IMR-90 (cell line): ENCODE results near the gene CD69. TPM values are rescaled to one million over a fixed set of nuclear protein-coding genes. Genes with fewer than 3 reads are reported as not detected.

Source experiments
- ATAC-seq: fragments of 200-7000 bp; cut with Tn5 transposase; 2 replicates; pipeline ENCODE4 v1.9.1; 2020; ENCODE audit warnings: low read depth, mild to moderate bottlenecking, moderate library complexity
- BruUV-seq: library from RNA; stranded (reverse); fragments of 400-500 nt; replicated peaks from 2 replicates; lab custom pipeline; 2021; lab: Mats Ljungman, UMichigan
- CTCF ChIA-PET: fragments of 300-600 bp; formaldehyde crosslinking; extraction: SDS; loops from one replicate; lab custom pipeline; 2021; ENCODE audit warnings: antibody characterized with exemption; lab: Yijun Ruan, JAX
- POLR2A ChIA-PET: fragments of 300-600 bp; sonication (Branson Sonifier 250); formaldehyde crosslinking; loops from one replicate; lab custom pipeline; 2022; ENCODE audit warnings: antibody characterized with exemption; ENCODE audit not compliant: unreplicated experiment; lab: Charles Lee
- DNase-seq: peaks from one replicate; pipeline ENCODE4 v3.0.0; 2013
- H2AFZ ChIP-seq: replicated peaks from 2 replicates; pipeline ENCODE3; 2013; ENCODE audit warnings: low read length, mild to moderate bottlenecking; ENCODE audit not compliant: poor library complexity
- H2AK5ac ChIP-seq: 2 replicates; pipeline ENCODE4 v1.6.1; 2013; ENCODE audit warnings: low read depth, low read length, inconsistent platforms
- H2AK9ac ChIP-seq: replicated peaks from 2 replicates; pipeline ENCODE3; 2013; ENCODE audit warnings: mild to moderate bottlenecking, low read depth, low read length, moderate library complexity; ENCODE audit not compliant: poor library complexity
- H2BK120ac ChIP-seq: 2 replicates; pipeline ENCODE4 v1.6.1; 2013; ENCODE audit warnings: low read depth, low read length, inconsistent platforms
- H2BK15ac ChIP-seq: 3 replicates; pipeline ENCODE4 v1.6.1; 2013; ENCODE audit warnings: low read depth, low read length, inconsistent platforms
- H2BK20ac ChIP-seq: 2 replicates; pipeline ENCODE4 v1.6.1; 2013; ENCODE audit warnings: low read depth, mild to moderate bottlenecking, inconsistent platforms, low read length, moderate library complexity
- H2BK5ac ChIP-seq: 2 replicates; pipeline ENCODE4 v1.6.1; 2013; ENCODE audit warnings: mild to moderate bottlenecking, low read depth, low read length, inconsistent platforms; ENCODE audit not compliant: poor library complexity, severe bottlenecking
- H3K14ac ChIP-seq: replicated peaks from 2 replicates; pipeline ENCODE4 v1.6.1; 2013; ENCODE audit warnings: low read depth, low read length, inconsistent platforms
- H3K18ac ChIP-seq: 2 replicates; pipeline ENCODE4 v1.6.1; 2013; ENCODE audit warnings: low read depth, low read length, control low read depth
- H3K23ac ChIP-seq: 2 replicates; pipeline ENCODE4 v1.6.1; 2013; ENCODE audit warnings: low read depth, low read length, inconsistent platforms
- H3K27ac ChIP-seq: 2 replicates; pipeline ENCODE4 v1.5.1; 2013; ENCODE audit warnings: mild to moderate bottlenecking, control low read depth, low read length; ENCODE audit not compliant: insufficient read depth
- H3K27me3 ChIP-seq: 2 replicates; pipeline ENCODE4 v1.6.1; 2013; ENCODE audit warnings: low read length; ENCODE audit not compliant: control insufficient read depth, insufficient read depth
- H3K36me3 ChIP-seq: 2 replicates; pipeline ENCODE4 v1.6.1; 2013; ENCODE audit warnings: low read length, mixed read lengths; ENCODE audit not compliant: control insufficient read depth, insufficient read depth
- H3K4ac ChIP-seq: 2 replicates; pipeline ENCODE4 v1.6.1; 2013; ENCODE audit warnings: low read depth, low read length, inconsistent platforms
- H3K4me1 ChIP-seq: 2 replicates; pipeline ENCODE4 v1.6.1; 2013; ENCODE audit warnings: low read length, mixed read lengths; ENCODE audit not compliant: control insufficient read depth, insufficient read depth
- H3K4me2 ChIP-seq: 2 replicates; pipeline ENCODE4 v1.6.1; 2013; ENCODE audit warnings: low read depth, mild to moderate bottlenecking, control low read depth, low read length, moderate library complexity
- H3K4me3 ChIP-seq: 2 replicates; pipeline ENCODE4 v1.5.1; 2013; ENCODE audit warnings: low read depth, mild to moderate bottlenecking, control low read depth, low read length, moderate library complexity; ENCODE audit not compliant: insufficient read depth
- H3K56ac ChIP-seq: 2 replicates; pipeline ENCODE4 v1.6.1; 2013; ENCODE audit warnings: low read length, inconsistent platforms; ENCODE audit not compliant: insufficient read depth; ENCODE audit errors: extremely low read depth
- H3K79me1 ChIP-seq, 2 experiments: 2 replicates each; pipeline ENCODE4 v1.6.1; 2013; ENCODE audit warnings: low read length in 2 of 2, inconsistent platforms in 1 of 2, low read depth in 1 of 2
- H3K9ac ChIP-seq: 2 replicates; pipeline ENCODE4 v1.6.1; 2013; ENCODE audit warnings: low read depth, low read length, control low read depth
- H3K9me1 ChIP-seq: 2 replicates; pipeline ENCODE4 v1.6.1; 2013; ENCODE audit warnings: low read length, inconsistent platforms; ENCODE audit not compliant: insufficient read depth
- H3K9me3 ChIP-seq: 2 replicates; pipeline ENCODE4 v1.6.1; 2013; ENCODE audit warnings: low read length; ENCODE audit not compliant: control insufficient read depth, insufficient read depth
- H4K20me1 ChIP-seq: 2 replicates; pipeline ENCODE4 v1.6.1; 2013; ENCODE audit warnings: low read length, inconsistent platforms; ENCODE audit not compliant: insufficient read depth
- H4K5ac ChIP-seq: 2 replicates; pipeline ENCODE4 v1.6.1; 2013; ENCODE audit warnings: mild to moderate bottlenecking, low read depth, low read length, control low read depth
- H4K8ac ChIP-seq, 2 experiments: 2 replicates each; pipeline ENCODE4 v1.6.1; 2013; ENCODE audit warnings: low read depth in 2 of 2, low read length in 2 of 2, control low read depth in 1 of 2, inconsistent platforms in 1 of 2
- H4K91ac ChIP-seq: 2 replicates; pipeline ENCODE4 v1.6.1; 2013; ENCODE audit warnings: low read depth, low read length, inconsistent platforms; ENCODE audit not compliant: insufficient read depth
- BHLHE40 ChIP-seq: fragments of 150-350 bp; IDR thresholded peaks from 2 replicates; pipeline ENCODE4 v1.6.1; 2016; ENCODE audit warnings: mild to moderate bottlenecking, low read depth, low read length
- CEBPB ChIP-seq: IDR thresholded peaks from 2 replicates; pipeline ENCODE4 v1.6.1; 2012; ENCODE audit warnings: low read depth, low read length, improper control_type of control experiment
- CHD1 ChIP-seq: IDR thresholded peaks from 2 replicates; pipeline ENCODE4 v1.6.1; 2012; ENCODE audit warnings: low read depth, low read length, improper control_type of control experiment
- FOS ChIP-seq: fragments of 150-350 bp; IDR thresholded peaks from 2 replicates; pipeline ENCODE4 v1.6.1; 2016; ENCODE audit warnings: low read depth, low read length
- MAFK ChIP-seq: IDR thresholded peaks from 2 replicates; pipeline ENCODE4 v1.6.1; 2012; ENCODE audit warnings: low read depth, low read length, improper control_type of control experiment
- MAZ ChIP-seq: IDR thresholded peaks from 2 replicates; pipeline ENCODE4 v1.6.1; 2012; ENCODE audit warnings: low read depth, mild to moderate bottlenecking, low read length, improper control_type of control experiment, moderate library complexity, borderline replicate concordance
- MXI1 ChIP-seq: IDR thresholded peaks from 2 replicates; pipeline ENCODE4 v1.6.1; 2012; ENCODE audit warnings: low read depth, mild to moderate bottlenecking, low read length, moderate library complexity, borderline replicate concordance
- NFE2L2 ChIP-seq: fragments of 150-350 bp; IDR thresholded peaks from 2 replicates; pipeline ENCODE4 v1.6.1; 2016; ENCODE audit warnings: low read depth, mild to moderate bottlenecking, low read length
- POLR2A ChIP-seq: IDR thresholded peaks from 2 replicates; pipeline ENCODE4 v1.6.1; 2012; ENCODE audit warnings: mild to moderate bottlenecking, low read depth, low read length
- RAD21 ChIP-seq: IDR thresholded peaks from 2 replicates; pipeline ENCODE4 v1.6.1; 2012; ENCODE audit warnings: low read length, improper control_type of control experiment
- RCOR1 ChIP-seq: IDR thresholded peaks from 2 replicates; pipeline ENCODE4 v1.6.1; 2012; ENCODE audit warnings: mild to moderate bottlenecking, low read length, improper control_type of control experiment; ENCODE audit not compliant: insufficient replicate concordance
- RFX5 ChIP-seq: IDR thresholded peaks from 2 replicates; pipeline ENCODE4 v1.8.0; 2012; ENCODE audit warnings: low read depth, mild to moderate bottlenecking, low read length, moderate library complexity
- SMC3 ChIP-seq: fragments of 150-350 bp; IDR thresholded peaks from 2 replicates; pipeline ENCODE4 v1.6.1; 2016; ENCODE audit warnings: low read depth, mild to moderate bottlenecking, antibody characterized with exemption, low read length, moderate library complexity
- WGBS, 2 experiments: methylation state at CpG; one replicate each; pipeline versions ENCODE4 v1.1.5 to v1.1.7; 2013; ENCODE audit warnings: missing lambda C conversion rate in 2 of 2; ENCODE audit not compliant: insufficient read length in 1 of 2; ENCODE audit errors: extremely low coverage in 2 of 2; 5-methylcytosine and 5-hydroxymethylcytosine counted together
- dilution Hi-C: fragments of 300-500 bp; cut with HindIII; formaldehyde crosslinking; loops from one replicate; pipeline ENCODE4 v1.14.3; 2018; ENCODE audit warnings: low sequenced_read_pairs; ENCODE audit not compliant: unreplicated experiment
- in situ Hi-C: fragments of 300-500 bp; cut with MboI; formaldehyde crosslinking; loops from 3 replicates; pipeline ENCODE4 v1.14.3; 2019; ENCODE audit warnings: low sequenced_read_pairs, inconsistent platforms, mixed read lengths
- intact Hi-C: fragments of 100-400 bp; cut with micrococcal nuclease; formaldehyde crosslinking; loops from 2 replicates; pipeline ENCODE4 v1.10.0; 2022
- polyA plus RNA-seq, 3 experiments: library from polyadenylated mRNA; depleted of rRNA; stranded (reverse); fragments of >200 nt; gene quantifications; 2 replicates each; pipeline ENCODE4 v1.2.3, GENCODE V29; 2012; ENCODE audit warnings: low replicate concordance in 1 of 3
- total RNA-seq: library from RNA; depleted of rRNA; stranded (reverse); fragments of >200 nt; gene quantifications from 2 replicates; pipeline ENCODE4 v1.2.3, GENCODE V29; 2012
- TF ChIP-seq, protein P1 (sequence below): fragments of 150-350 bp; IDR thresholded peaks from 2 replicates; pipeline ENCODE4 v1.6.1; 2017; ENCODE audit warnings: mild to moderate bottlenecking, antibody characterized with exemption, low read length, low read depth
- TF ChIP-seq, protein P2 (sequence below): conservative IDR thresholded peaks from 2 replicates; pipeline ENCODE4 v1.5.1; 2012; ENCODE audit warnings: mild to moderate bottlenecking, low read depth, low read length, improper control_type of control experiment
- TF ChIP-seq, protein P3 (sequence below): fragments of 150-350 bp; IDR thresholded peaks from 2 replicates; pipeline ENCODE4 v1.6.1; 2016; ENCODE audit warnings: low read depth, mild to moderate bottlenecking, low read length, moderate library complexity, borderline replicate concordance

CD69 gene
- total and polyA plus RNA-seq, 2 of the 4 experiments (the other 2 are of a cell fraction), result not detected

DNA sequence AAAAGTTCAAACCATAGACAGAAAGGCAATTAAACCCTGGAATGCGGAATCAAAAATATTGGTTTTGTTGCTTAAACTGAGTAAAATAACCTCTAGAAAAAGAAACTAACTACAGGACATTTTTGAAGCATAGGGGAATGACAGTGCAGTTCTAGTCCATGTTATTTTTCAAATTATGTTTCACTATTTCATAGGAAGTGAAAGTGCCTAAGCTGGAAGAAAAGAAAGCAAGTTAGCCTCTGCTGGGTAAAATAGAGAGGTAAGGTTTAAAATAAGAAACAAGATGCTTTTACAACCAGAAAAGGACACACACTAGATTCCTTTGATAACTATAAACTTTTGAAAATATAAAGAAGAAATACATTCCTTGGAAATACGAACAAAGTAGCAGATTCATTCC, 28.9 kb downstream of the CD69 start:
- H3K27me3 ChIP-seq, result no peaks in the 10 kb centered on the region; the same call in none of the 2 replicates
- no peak overlapping the region for H2BK15ac ChIP-seq
- H2AK5ac ChIP-seq, result no peak overlapping the region
- no peak overlapping the region for H3K56ac ChIP-seq
- no peak overlapping the region for H2AFZ ChIP-seq
- POLR2A ChIA-PET, result no interaction called here
- no peak overlapping the region for H3K14ac ChIP-seq
- no TSS peak for BruUV-seq
- no peak overlapping the region for H3K23ac ChIP-seq
- no peak overlapping the region for H4K8ac ChIP-seq
- H3K4me1 ChIP-seq, result no peaks in the 10 kb centered on the region
- no CpG with 5 or more reads among the region's 2 CpGs for WGBS, 2 experiments
- no peak overlapping the region for H3K4ac ChIP-seq
- no peaks in the 10 kb centered on the region for H4K20me1 ChIP-seq
- no peak for TF ChIP-seq POLR2A
- TF ChIP-seq BHLHE40, result no peak
- TF ChIP-seq, protein P1, sequence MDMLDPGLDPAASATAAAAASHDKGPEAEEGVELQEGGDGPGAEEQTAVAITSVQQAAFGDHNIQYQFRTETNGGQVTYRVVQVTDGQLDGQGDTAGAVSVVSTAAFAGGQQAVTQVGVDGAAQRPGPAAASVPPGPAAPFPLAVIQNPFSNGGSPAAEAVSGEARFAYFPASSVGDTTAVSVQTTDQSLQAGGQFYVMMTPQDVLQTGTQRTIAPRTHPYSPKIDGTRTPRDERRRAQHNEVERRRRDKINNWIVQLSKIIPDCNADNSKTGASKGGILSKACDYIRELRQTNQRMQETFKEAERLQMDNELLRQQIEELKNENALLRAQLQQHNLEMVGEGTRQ, result no peak
- TF ChIP-seq CHD1, result no peak
- TF ChIP-seq SMC3, result no peak
- TF ChIP-seq RFX5, result no peak
- TF ChIP-seq, protein P2, sequence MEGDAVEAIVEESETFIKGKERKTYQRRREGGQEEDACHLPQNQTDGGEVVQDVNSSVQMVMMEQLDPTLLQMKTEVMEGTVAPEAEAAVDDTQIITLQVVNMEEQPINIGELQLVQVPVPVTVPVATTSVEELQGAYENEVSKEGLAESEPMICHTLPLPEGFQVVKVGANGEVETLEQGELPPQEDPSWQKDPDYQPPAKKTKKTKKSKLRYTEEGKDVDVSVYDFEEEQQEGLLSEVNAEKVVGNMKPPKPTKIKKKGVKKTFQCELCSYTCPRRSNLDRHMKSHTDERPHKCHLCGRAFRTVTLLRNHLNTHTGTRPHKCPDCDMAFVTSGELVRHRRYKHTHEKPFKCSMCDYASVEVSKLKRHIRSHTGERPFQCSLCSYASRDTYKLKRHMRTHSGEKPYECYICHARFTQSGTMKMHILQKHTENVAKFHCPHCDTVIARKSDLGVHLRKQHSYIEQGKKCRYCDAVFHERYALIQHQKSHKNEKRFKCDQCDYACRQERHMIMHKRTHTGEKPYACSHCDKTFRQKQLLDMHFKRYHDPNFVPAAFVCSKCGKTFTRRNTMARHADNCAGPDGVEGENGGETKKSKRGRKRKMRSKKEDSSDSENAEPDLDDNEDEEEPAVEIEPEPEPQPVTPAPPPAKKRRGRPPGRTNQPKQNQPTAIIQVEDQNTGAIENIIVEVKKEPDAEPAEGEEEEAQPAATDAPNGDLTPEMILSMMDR, result no peak
- no peak for TF ChIP-seq RAD21
- TF ChIP-seq FOS, result no peak
- no peak for TF ChIP-seq MAZ
- TF ChIP-seq, protein P3, sequence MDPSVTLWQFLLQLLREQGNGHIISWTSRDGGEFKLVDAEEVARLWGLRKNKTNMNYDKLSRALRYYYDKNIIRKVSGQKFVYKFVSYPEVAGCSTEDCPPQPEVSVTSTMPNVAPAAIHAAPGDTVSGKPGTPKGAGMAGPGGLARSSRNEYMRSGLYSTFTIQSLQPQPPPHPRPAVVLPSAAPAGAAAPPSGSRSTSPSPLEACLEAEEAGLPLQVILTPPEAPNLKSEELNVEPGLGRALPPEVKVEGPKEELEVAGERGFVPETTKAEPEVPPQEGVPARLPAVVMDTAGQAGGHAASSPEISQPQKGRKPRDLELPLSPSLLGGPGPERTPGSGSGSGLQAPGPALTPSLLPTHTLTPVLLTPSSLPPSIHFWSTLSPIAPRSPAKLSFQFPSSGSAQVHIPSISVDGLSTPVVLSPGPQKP, result no peak
- TF ChIP-seq CEBPB, result no peak
- no peak for TF ChIP-seq MAFK
- TF ChIP-seq MXI1, result no peak
- TF ChIP-seq NFE2L2, result no peak
- no peak for TF ChIP-seq RCOR1
- H3K9me3 ChIP-seq, result no peaks in the 10 kb centered on the region
- no peaks in the 10 kb centered on the region for H3K9me1 ChIP-seq
- no peak overlapping the region for H4K91ac ChIP-seq
- no peak overlapping the region for H3K27ac ChIP-seq
- H2AK9ac ChIP-seq, result no peak overlapping the region
- H2BK120ac ChIP-seq, result no peak overlapping the region
- in situ Hi-C loops (no loop called here), dilution Hi-C loops (no loop called here), intact Hi-C loops (no loop called here)
- no peak overlapping the region for H3K4me2 ChIP-seq
- no peak for ATAC-seq
- no peak overlapping the region for H2BK20ac ChIP-seq
- no peak overlapping the region for H3K18ac ChIP-seq
- H3K9ac ChIP-seq, result no peak overlapping the region
- no peak overlapping the region for H2BK5ac ChIP-seq
- H4K5ac ChIP-seq, result no peak overlapping the region
- no peak for DNase-seq
- H3K36me3 ChIP-seq, result no peaks in the 10 kb centered on the region
- CTCF ChIA-PET, result interaction anchor here (1.9 kb wide), 1 partner anchor 11 kb away, joined by 5 read pairs; no protein-coding TSS in a partner anchor
- no peaks in the 10 kb centered on the region for H3K79me1 ChIP-seq
- H3K4me3 ChIP-seq, result no peak overlapping the region
